Activated CD4-positive, alpha-beta T cell treated with anti-CD3 and anti-CD28 coated beads, Interleukin-2, amount 50 U/mL, for 1 hour (primary cell): ENCODE measurements around the gene NRXN2.

ENCODE experiments used
- DNase-seq: peaks from one replicate; pipeline ENCODE4 v3.0.0-alpha.2; 2020

NRXN2 gene

DNA sequence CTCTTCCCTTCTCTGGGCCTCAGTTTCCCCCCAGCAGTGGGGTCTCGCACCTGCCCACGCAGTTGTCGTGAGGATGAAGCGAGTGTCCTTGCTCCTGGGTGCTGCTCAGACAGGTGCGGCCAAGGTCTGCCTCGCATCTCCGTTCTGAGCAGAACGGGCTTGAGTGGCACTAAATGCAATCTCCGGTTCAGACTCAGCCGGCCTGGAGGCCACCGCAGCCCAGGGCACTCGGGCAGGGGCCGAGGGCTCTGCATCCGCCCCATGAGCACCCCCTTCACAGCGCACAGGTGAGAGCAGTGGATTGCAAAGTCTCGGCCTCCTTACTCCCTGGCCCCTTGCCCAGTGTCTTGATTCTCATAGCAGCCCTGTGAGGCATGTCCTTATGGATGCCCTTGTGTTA, 162.1 kb downstream of the NRXN2 start:
- DNase-seq: no peak

DNA sequence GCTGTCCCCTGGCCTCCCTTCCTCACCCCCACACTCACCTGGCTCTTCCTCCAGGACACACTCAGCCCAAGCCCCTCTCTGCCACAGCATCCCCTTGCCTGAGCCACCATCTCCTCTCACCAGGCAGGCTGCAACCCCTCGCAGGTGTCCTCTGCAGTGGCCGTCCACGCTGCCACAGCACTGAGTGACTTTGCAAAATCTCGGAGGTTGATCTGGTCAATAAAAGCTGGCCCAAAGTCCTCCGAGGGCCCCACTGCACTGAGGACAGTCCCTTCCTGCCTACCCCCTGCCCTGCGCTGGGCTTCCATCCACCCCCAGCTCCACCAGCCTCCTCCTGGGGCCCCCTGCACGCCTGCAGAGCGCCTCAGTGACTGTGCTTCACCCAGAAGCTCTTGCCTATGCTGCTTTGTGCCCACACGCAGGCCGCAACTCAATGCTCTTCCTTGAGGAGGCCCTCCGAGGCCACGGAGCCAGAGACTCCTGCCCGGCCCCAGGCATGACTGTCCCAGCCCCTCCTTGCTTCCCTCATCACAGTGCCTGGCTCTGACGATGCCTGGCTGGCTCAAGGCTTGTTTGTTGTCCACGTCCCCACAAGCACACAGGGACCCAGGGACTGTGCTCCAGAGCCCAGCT, 162.7 kb downstream of the NRXN2 start:
- no peak for DNase-seq

DNA sequence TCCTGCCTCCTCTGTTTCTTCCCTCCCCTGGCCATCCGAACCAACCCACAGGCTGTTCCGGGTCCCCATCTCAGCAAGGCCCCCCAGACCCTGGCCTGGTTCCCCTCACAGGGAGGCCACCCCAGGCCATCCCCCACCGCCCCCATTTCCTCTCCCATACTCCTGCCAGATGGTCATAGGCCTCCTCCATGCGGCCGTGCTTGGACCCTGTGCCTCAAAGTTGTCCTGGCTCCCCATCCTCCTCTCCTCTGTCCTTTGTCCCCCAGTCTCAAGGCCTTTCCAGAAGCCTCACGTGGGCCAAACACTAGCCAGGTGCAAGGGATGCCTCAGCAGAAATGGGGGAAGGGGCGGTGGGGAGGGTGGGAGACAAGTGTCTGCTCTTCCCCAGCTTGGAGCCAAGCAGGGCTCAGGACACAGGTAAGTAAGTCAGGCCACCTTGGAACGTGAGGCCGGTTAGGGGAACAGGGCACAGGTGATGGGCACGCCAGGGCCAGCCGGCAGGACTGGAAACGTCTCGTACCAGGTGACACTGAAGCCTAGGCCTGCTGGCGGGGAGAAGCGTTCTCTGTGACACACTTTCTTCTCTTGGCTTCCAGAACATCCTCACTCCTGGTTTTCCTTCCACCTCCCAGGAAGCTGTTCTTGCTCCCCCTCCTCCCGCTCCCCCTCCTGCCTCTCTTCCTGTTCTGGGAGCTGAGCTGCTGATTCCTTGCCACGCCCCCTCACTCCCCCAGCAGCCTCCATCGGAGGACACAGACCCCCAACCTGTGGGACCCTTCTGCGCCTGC, 163.5 kb downstream of the NRXN2 start:
- DNase-seq: no peak

DNA sequence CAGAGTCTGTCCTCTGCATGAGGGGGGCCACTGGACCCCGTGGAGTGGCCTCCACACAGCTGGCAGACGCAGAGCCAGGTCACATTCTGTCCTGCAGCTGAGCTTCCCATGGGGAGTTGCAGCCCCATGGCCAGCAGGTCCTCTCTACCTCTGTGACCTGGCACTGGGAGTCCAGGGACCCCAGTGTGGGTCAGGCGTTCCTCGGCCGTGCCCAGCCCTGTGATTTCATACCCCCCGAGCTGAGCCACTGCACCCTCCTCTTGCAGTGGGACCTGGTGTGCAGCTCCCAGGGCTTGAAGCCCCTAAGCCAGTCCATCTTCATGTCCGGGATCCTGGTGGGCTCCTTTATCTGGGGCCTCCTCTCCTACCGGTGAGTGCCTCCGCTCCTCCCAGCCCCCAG, 164.1 kb downstream of the NRXN2 start:
- no peak for DNase-seq

DNA sequence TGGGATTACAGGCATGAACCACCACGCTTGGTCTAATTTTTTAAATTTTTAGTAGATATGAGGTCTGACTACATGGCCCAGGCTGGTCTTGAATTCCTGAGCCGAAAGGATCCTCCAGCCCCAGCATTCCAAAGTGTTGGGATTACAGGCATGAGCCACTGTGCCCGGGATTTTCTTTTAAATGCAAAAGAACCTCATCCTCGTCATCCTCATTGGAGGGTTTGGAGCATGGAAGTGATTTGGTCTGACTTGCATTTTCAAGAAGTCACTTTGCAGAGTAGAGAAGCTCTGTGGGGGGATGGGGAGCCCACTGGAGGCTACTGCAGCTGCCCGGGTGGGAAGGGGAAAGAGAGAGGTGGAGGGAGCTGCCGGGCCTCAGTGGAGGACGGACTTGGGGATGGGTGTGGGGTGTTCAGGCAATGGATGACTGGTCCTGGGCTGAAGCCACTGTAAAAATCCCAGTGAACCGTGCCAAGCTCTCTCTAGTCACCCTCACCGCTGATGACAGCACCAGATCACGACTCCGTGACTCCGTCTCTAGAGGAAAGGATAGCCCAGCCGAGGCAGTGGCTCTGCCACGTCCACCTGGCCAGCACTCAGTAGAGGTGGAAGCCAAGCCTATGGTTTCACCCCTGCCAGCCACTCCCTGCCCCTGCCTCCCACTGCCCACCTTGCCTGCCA, 164.8 kb downstream of the NRXN2 start:
- no peak for DNase-seq

DNA sequence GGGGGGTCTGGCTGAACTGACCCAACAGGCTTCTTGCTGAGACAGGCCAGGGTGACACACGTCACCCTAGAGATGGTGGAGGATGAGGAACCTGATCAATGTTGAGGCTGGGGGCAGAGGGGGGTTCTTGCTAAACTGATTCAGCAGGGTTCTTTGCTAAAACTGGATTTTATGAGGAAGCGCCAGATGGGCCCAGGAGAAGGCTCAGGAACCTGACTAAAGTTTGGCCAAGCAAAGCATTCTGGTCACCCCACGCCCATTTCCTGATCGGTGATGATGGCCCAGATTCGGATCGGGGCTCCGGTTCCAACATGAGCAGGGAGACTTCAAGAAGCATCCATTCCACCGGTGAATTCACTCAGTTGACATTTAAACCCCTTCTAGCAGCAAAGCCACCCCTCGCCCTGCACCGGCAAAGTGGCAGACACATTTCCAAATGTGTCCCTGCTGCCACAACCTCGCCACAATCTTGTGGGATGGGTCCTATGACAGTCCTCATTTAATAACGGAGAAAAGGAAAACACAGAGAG, 166.2 kb downstream of the NRXN2 start:
- DNase-seq: no peak
